ENCODE measurements around the gene PIEZO2. TPM values are rescaled to one million over a fixed set of nuclear protein-coding genes. Genes with fewer than 3 reads are reported as not detected.

PIEZO2 gene
- total RNA-seq, 2 experiments from 2014 or later: not detected

DNA sequence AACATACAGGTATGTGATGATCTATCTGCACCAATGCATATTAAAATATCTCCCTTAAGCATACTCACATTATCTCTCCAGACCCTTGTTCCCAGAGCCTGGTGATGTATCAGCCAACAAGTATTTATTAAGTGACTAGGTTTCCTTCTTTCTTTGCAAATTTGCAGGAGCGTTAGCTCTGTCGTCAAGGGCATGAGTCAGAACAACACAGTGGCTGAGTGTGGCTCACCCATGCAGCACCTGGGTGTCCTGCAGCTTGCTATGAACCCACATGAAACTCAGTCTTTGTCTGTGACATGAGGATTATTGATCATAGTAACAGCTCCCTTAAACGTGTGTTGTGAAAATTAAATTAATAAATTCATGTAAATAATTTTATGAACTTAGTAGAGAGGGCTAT, 96.6 kb downstream of the PIEZO2 start:
- POLR2A ChIA-PET: no interaction called here
- no peak overlapping the region for H3K27ac Mint-ChIP-seq
- no peak for DNase-seq
- Histone ChIP-seq H3K9me3 (ENCODE audit: control insufficient read depth in 1 of 2, insufficient read depth in 1 of 2, low read length in 2 of 2) (no peaks in the 10 kb centered on the region), H3K4me1 (ENCODE audit: insufficient read depth, low read length) (no peaks in the 10 kb centered on the region), H3K27me3 (ENCODE audit: control insufficient read depth in 1 of 2, insufficient read depth in 2 of 2, low read length in 2 of 2) (no peaks in the 10 kb centered on the region), H3K36me3 (ENCODE audit: insufficient read depth, low read length) (no peaks in the 10 kb centered on the region), H3K4me3 (ENCODE audit: low read length) (no peak overlapping the region), H3K27ac (ENCODE audit: low read depth in 1 of 2, low read length in 2 of 2) (no peak overlapping the region)
- H3K9me3 Mint-ChIP-seq: no peaks in the 10 kb centered on the region
- no peaks in the 10 kb centered on the region for H3K4me1 Mint-ChIP-seq (ENCODE audit: low read depth)
- CTCF ChIA-PET: no interaction called here
- intact Hi-C loops (cut with DNase I, micrococcal nuclease): no loop called here
- H3K36me3 Mint-ChIP-seq (ENCODE audit: low read depth): no peaks in the 10 kb centered on the region
- TF ChIP-seq, protein P1, sequence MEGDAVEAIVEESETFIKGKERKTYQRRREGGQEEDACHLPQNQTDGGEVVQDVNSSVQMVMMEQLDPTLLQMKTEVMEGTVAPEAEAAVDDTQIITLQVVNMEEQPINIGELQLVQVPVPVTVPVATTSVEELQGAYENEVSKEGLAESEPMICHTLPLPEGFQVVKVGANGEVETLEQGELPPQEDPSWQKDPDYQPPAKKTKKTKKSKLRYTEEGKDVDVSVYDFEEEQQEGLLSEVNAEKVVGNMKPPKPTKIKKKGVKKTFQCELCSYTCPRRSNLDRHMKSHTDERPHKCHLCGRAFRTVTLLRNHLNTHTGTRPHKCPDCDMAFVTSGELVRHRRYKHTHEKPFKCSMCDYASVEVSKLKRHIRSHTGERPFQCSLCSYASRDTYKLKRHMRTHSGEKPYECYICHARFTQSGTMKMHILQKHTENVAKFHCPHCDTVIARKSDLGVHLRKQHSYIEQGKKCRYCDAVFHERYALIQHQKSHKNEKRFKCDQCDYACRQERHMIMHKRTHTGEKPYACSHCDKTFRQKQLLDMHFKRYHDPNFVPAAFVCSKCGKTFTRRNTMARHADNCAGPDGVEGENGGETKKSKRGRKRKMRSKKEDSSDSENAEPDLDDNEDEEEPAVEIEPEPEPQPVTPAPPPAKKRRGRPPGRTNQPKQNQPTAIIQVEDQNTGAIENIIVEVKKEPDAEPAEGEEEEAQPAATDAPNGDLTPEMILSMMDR (IDR thresholded peaks at IDR 0.05): no peak
- no peak for ATAC-seq (ENCODE audit: poor library complexity)
- H3K27me3 Mint-ChIP-seq: no peaks in the 10 kb centered on the region
- no peak overlapping the region for H3K4me3 Mint-ChIP-seq

DNA sequence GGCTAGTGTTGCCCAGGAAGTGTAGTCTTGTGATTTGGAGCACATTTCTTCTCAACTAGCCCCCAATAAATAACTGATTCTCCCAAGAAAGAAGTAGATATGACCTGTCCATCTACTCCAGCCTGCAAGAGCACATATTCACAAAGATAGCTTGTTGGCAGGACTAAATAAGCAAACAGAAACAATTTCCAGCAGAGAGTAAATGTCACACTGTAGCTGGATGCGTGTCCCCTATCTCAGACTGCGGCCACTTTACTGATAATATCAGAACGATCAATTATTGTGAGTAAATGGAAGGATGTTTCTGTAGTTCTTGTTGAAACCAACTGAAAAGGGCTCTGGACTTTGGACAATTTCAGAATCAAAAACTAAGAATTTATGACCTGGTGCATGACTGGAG, 97.9 kb downstream of the PIEZO2 start:
- ChIA-PET POLR2A (no interaction called here), CTCF (no interaction called here)

DNA sequence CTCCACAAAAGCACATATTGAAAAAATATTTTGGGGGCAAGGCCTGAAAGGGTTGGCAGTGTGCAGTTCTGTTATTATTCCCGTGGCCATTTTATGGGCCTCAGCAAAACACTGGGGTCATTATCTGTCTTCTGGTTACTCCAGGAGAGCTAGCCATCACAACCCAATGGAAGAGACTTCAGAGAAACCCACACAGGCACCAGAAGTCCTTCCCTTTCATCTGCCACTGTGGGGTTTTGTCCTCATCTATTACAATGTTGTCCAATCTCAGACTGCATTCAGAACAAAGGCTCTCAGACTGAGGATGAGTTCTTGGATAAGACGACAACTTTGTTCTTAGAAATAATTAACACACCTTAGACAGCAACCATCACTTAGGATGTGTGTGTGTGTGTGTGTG, 98.4 kb downstream of the PIEZO2 start:
- ATAC-seq (ENCODE audit: poor library complexity) (no peak), DNase-seq (no peak)
- H3K4me1 ChIP-seq (ENCODE audit: insufficient read depth, low read length): no peaks in the 10 kb centered on the region
- intact Hi-C loops (cut with DNase I, micrococcal nuclease): no loop called here
- no peak overlapping the region for H3K27ac Mint-ChIP-seq
- POLR2A ChIA-PET: no interaction called here
- no peaks in the 10 kb centered on the region for H3K27me3 ChIP-seq (ENCODE audit: control insufficient read depth in 1 of 2, insufficient read depth in 2 of 2, low read length in 2 of 2)
- H3K27me3 Mint-ChIP-seq: no peaks in the 10 kb centered on the region
- no peak overlapping the region for H3K4me3 Mint-ChIP-seq
- H3K36me3 ChIP-seq (ENCODE audit: insufficient read depth, low read length): no peaks in the 10 kb centered on the region
- H3K9me3 ChIP-seq (ENCODE audit: control insufficient read depth in 1 of 2, insufficient read depth in 1 of 2, low read length in 2 of 2): no peaks in the 10 kb centered on the region
- TF ChIP-seq, protein P1 (IDR thresholded peaks at IDR 0.05): no peak
- H3K9me3 Mint-ChIP-seq: no peaks in the 10 kb centered on the region
- H3K36me3 Mint-ChIP-seq (ENCODE audit: low read depth): no peaks in the 10 kb centered on the region
- CTCF ChIA-PET: no interaction called here
- H3K4me3 ChIP-seq (ENCODE audit: low read length): no peak overlapping the region
- no peak overlapping the region for H3K27ac ChIP-seq (ENCODE audit: low read depth in 1 of 2, low read length in 2 of 2)
- H3K4me1 Mint-ChIP-seq (ENCODE audit: low read depth): no peaks in the 10 kb centered on the region

More for the DNA sequence above, 97.9 kb downstream of the PIEZO2 start:
- Mint-ChIP-seq H3K4me1 (ENCODE audit: low read depth) (no peaks in the 10 kb centered on the region), H3K36me3 (ENCODE audit: low read depth) (no peaks in the 10 kb centered on the region), H3K9me3 (no peaks in the 10 kb centered on the region), H3K27ac (no peak overlapping the region), H3K27me3 (no peaks in the 10 kb centered on the region), H3K4me3 (no peak overlapping the region)
- no peak overlapping the region for H3K27ac ChIP-seq (ENCODE audit: low read depth in 1 of 2, low read length in 2 of 2)
- TF ChIP-seq, protein P1 (IDR thresholded peaks at IDR 0.05): no peak
- ATAC-seq (ENCODE audit: poor library complexity) (no peak), DNase-seq (no peak)
- H3K36me3 ChIP-seq (ENCODE audit: insufficient read depth, low read length): no peaks in the 10 kb centered on the region
- intact Hi-C loops (cut with DNase I, micrococcal nuclease): no loop called here
- no peaks in the 10 kb centered on the region for H3K9me3 ChIP-seq (ENCODE audit: control insufficient read depth in 1 of 2, insufficient read depth in 1 of 2, low read length in 2 of 2)
- no peaks in the 10 kb centered on the region for H3K27me3 ChIP-seq (ENCODE audit: control insufficient read depth in 1 of 2, insufficient read depth in 2 of 2, low read length in 2 of 2)
- no peaks in the 10 kb centered on the region for H3K4me1 ChIP-seq (ENCODE audit: insufficient read depth, low read length)
- no peak overlapping the region for H3K4me3 ChIP-seq (ENCODE audit: low read length)

Measured in CD4-positive, alpha-beta T cell (primary cell).